ENCODE results near the gene SPEN.

Gene SPEN

DNA sequence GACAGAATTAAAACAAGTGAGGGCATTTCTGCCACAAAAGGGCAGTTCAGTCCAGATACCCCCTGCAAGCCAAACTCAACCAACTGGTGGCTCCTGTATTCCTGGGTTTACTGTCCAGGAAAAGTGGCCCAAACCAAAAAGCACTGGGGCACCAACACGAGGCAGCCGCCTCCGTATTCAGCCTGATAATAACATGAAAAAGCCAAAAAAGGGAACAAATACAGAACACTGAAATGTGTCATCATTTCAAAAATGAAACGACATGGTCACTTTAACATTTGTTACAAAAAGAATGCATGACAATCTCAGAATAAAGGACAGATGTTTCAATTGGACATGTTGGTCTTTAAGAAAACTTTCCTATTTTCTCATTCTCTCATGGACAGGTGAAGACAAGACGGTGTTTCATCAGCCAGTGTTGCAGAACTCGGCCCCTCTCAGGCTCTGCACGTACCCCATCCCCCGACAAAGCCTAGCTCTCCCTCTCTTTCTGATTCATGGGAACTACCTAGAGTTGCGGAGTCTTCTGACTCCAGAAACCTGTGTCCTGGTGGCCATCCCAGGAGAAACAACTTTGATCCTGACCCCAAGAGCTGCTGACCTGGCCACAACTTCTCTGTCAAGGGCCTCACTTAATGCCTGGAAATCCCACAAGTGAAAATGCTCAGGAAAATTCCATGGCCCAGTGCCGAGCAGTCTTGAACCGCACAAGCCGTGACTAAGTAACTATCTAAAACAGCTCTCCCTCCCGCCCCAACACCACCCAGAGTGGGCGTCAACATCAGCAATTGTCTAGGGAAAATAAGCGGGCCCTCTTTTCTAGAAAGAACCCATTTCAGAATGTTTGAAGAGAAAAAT, 101.3 kb downstream of the SPEN start:
- peak; percentile 79 to 85 (median 84) for DNase-seq

DNA sequence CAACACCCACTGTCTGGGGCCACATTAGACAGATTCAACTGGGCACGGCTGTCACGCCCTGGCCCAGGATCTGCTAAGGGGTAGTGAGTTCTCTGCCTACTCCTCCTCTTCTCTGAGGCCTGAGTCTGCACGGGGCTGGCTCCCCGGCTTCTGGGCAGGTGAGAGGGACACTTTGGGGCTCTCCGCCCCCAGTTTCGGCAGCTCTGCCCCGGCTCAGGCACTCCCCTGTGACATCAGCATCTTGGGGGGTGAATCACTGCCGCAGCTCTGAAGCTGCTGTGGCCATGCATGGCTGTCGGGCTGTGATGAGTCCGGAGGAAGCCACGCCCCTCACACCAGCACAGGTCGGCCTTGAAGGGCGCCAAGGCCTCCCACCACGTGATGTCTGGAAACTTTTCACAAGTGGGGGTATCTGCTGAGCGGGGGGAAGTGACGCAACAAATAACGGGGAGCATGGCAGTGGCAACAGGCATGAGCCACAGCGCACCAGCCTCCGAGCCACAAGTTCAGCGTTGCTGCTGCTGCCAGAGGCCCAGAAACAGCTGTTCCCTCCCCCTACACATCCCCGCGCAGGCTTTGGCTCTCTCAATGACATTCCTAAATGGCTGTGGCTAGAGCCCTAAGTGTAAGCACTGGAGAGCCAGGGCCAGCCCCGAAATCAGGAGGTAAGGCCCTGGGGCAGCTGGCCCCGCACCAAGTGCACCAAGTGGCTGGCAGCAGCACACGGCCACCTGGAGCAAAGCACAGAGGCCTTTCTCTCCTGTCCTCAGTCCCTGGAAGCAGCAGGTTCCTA, 102.1 kb downstream of the SPEN start:
- DNase-seq = peak; percentile 95 to 96 (median 96)

DNA sequence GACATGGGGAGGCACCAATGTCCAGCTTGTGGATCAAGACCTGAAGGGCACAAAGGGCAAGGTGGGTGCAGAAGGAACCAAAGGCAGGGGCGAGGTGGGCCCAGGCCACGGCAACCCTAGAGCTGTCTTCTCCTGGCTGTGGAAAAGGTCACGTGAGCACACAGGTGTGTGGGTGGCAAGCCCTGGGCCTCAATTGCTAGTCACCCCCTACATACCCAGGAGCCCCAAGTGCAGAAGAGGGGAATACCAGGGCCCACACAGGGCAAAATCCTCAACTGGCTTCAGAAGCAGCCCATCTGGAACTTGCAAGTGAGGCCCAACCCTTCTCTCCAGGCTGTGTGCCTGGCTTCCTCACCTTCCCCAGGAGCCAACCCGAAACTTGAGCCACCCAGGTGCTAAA, 102.8 kb downstream of the SPEN start:
- peak; percentile 25 to 57 (median 36) for DNase-seq

DNA sequence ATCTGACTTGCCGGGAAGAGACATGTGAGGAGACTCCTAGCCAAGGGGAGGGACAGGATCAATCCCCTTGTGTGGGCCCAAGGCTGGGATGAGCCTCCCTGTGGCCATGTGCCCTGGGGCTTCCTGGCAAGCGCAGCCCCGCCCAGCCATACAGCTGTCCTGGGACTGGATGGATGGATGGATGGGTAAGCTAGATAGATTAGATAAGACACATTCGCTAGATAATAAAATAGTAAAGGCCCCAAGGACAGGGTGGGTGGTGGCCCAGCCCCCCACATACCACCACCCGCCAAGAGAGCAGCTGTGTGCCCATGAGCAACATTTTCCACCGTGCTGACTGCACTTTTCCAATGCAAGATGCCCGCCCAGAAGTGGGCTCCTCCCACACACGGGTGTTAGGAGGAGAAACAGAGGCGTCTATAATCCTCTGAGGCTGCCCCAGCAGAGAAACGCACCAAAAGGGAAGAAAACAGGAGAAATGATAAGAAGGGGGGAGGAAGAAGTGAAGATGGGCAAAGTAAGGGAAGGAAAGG, 103.3 kb downstream of the SPEN start:
- peak; percentile 25 to 51 (median 47) for DNase-seq

DNA sequence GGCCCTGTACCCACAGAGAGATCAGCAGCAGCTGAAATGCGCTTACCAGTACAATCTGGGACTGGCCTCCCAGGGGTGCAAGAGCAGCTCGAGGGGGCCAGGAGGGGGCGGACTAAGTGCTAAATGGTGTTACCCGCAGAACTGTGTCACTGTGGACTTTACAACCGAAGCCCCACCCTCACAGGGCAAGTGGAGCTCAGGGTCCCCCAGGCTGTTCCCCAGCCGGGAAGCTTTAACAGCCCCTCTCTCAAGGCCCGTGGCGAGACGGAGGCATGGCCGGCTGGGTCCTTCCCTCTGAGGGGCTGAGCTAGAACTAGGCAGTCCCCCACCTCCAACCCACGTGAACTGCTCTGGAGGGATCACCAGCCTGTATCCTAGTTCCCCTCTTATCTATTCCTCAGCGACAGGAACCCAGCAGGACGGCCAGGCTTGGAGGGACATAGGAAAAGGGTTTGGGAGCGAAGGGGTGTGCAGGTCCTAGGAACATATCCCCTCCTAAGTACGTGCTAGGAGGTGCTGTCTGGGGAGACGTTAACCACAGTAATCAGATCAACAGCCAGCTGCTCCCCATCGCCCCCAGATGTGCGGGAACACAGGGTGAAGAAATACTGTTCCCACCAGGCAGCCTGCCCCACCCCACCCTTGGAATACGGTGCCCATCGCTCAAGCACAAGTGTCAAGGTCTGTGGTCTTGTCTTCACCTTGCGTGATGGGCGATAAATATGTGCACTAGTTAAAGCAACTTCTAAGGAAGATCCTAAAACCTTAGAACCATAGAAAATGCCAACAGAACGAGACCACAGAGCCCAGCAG, 104.0 kb downstream of the SPEN start:
- no peak for DNase-seq

DNA sequence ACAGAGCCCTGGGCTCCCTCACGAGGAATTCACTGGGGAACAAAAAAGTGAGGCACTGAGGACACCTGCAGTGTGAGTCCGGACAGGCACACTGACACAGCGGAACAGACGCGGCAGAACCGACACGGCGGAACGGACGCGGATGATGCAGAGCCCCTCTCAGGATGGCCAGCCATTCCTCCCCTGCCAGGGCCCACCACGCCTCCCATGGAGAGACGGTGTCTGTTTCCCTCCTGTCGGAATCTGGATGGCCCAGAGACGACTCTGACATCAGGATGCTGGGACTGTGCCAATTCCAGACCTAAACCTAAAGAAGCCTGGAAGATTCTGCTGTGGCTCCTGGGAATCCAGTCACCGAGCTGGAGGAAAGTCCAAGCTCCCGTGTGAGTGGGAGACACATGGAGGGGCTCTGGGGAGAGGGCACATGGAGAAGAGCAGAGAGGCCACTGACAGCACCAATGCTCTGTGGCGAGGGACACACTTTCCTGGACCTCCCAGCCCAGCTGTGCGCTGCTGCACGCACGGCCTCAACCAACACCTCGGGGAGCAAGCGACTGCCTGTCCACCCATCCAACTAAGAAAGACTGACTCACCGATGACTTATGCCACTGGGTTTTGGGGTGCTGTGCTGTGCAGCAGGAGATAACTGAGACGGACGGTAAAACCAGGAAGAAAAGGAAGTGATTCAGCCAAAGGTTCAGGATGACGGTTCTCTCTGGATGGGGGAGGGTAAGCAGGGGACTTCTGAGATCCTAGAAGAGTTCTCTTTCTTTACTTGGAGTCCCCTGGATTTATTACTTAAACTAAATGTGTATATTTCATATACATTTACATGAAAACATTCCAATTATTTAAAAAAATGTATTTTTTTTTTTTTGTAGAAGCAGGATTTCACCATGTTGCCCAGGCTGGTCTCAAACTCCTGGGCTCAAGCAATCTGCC, 105.1 kb downstream of the SPEN start:
- DNase-seq = peak; percentile 90 to 95 (median 94)

DNA sequence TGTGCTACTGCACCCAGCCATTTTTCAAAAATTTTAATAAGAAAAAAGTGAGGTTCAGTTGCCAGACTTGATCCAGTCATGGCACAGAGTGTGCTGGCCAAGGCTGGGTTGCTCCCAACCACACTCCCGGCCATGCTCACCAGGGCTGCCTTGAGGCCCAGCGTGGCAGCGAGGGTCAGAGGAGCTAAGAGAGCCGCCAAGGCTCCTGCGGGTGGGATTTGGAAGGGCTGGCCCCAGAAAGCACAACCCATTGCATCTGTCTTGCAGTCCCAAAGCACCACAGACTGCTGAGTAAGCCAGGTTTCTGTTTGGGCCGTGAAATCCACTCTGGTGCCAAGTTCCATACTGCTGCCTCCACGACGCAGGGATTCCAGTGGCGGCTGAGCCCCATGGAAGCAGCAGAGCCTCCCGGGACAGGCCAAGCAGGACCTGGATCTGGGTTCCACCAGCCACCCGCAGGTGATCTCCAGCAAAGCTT, 105.8 kb downstream of the SPEN start:
- DNase-seq = no peak

DNA sequence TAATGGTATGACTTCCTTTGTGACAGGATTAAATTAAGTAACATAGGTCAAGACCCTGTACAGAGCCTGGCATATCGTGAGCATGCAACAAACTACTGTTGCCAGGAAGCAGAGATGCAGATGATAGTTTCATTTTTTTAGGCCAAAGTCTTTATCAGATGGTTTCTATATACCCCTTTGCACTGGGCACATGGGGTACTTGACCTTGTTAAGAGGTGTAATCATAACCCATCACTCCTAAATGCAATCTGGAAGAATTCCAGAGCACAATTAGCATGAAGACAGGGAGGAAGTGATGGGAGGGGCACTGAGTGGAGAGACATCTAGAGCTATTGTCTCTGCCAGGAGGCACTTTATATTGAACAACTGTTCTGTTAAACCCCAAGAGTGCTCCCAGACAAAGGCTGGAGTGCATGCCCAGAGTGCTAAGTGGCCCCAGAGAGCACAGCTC, 106.3 kb downstream of the SPEN start:
- DNase-seq = no peak

DNA sequence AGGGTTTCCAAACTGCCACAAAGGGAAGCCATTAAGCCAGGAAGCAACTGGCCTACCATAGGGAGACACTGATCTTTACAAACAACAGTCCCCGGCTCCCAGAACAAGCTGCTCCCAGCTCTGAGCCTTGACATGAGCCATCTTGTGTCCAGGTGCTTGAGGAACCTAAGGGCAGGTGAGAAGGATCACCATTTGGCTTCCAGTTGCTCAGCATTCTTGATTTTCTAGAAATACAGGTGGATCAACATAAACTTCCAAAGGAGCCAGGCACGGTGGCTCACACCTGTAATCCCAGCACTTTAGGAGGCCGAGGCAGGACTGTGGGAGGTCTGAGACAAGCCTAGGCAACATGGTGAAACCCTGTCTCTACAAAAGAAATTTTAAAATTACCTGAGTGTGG, 106.8 kb downstream of the SPEN start:
- DNase-seq = no peak

DNA sequence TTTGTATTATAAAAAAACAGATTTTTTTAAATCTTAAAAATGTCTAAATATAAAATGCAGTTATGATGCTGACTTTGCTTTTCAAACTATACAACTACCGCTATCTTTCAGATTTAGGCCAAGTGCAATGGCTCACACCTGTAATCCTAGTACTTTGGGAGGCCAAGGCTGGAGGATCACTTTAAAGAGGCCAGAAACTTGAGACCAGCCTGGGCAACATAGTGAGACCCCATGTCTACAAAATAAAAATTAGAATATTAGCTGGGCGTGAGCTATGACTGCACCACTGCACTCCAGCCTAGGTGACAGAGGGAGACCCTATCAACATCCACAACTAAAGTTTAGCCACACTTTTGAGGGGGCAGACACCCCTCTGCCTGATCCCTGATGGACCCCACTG, 108.0 kb downstream of the SPEN start:
- DNase-seq = no peak

DNA sequence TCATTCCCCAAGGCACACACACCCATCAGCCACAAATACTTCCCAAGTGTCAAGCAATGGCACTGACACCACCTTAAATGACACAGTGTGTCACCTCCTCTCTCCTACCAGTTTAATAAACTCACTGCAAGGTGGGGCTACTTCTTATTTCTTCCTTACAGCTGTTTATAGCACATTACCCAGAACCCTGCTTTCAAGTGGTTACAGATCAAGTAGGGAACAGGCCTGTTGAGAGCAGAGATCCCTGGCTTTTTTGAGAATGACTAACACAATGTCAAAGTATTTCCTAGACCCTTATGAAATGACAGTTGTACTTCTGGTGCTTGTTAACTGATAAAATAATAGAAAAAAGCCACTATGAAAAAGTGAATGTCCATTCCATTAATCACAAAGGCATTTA, 108.6 kb downstream of the SPEN start:
- no peak for DNase-seq

DNA sequence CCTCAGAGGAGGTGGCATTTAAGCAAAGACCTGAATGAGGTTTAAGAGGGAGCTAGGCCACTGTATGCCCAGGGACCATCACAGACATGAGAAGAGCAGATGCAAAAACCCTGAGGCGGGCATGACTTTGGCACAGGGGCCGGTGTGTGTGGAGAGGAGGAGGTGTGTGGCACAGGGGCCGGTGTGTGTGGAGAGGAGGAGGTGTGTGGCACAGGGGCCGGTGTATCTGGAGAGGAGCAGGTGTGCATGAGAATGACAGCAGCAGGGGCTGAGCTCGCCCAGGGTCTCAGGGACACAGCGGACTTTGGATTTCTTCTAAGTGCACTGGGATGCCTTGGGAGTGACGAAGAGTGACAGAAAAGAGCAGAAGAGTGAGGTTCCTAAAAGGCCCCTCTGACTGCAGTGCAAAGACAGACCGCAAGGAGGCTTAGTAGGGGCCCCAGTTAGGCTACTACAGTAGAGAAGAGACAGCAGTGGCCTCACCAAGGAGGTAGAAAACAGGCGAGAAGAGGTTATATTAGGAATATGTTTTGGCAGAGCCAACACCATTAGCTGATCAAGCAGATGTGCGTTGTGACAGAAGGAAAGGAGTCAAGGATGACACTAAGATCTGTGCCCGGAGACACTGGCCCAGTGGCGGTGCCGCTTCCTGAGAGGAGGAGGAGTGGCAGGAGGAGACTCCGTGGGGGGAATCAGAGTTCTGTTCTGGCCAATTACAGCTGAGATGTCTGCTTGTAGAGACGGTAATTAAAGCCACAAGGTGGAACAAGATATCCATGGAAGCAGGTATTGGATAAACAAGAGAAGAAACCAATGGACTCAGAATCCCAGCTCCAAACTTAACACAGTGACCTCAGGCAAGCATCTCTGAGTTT, 110.0 kb downstream of the SPEN start:
- DNase-seq = no peak

DNA sequence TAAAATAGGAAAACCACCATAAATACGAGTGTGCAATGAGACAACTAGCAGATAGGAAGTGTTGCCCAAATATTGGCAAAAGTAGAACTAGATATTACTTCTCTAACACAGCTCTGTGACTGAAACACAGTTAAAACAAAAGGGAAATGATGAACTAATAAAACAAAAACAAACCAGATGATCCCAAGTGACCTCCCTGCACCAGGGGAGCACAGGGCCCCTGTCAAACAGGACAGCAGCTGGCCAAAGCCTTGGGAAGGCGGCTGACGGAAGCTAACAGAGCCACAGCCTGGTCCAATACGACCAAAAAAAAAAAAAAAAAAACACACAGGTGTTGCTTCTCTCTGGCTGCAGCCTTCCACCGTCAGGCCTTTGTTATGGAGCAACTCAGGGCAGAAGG, 110.6 kb downstream of the SPEN start:
- peak in 1 of 3 donors; percentile 18 for DNase-seq

DNA sequence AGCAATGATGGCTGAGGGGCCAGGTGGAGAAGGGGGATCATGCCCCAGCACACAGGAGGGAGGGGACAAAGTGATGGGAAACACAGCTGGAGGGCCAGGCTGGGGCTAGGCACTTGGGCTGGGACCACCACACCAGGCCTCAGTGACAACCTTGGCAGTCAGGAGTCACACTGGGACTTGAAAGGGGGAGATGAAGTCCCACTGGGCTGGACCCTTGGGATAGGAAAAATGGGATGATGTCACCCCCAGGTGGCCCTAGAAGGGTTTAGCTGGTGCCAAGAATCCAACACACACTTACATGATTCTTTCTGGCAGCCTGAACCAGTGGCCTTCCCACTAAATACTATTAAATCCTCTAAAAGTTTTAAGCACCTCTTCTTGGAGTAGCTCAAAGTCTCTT, 111.3 kb downstream of the SPEN start:
- DNase-seq = no peak

DNA sequence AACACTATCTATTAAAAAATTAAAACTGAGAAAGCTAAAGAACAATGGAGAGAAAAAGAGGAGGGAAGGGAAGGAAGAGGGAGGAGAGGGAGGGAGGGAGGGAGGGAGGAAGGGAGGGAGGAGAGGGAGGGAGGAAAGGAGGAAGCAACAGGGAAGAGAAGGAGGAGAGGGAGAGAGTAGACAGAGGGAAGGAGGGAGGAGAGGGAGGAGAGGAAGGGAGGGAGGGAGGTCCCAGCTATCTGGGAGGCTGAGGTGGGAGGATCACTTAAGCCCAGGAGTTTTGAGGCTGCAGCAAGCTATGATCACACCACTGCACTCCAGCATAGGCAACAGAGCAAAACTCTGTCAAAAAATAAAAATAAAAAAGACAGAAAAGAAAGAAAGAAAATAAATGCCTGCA, 111.9 kb downstream of the SPEN start:
- no peak for DNase-seq

DNA sequence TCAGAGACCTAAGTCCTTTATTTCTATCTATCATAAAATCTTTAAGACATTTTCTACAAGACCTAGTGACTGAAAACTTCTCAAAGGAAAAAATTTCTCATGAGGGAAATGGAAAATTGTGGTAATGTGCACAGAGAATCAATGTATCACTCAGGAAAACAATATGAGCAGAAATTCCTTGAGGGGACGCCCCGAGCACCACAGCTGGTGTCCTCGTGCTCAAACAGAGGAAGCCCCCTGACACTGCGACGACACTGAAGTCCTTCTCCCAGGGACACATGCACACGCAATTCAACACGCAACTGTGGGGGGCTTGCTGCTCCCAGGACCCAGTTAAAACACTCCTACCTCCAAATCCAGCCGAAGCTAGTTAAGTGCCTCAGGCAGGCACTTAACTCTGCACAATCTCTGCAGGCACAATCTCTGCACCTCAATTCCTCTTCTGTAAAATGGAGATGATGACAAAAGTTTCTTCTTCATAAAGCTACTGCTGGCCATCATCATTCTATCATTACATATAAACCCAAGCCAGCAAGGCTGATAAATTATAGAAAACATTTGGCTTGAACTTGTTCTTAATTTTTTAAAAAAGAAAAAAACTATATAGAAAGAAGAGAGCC, 112.4 kb downstream of the SPEN start:
- DNase-seq = no peak

DNA sequence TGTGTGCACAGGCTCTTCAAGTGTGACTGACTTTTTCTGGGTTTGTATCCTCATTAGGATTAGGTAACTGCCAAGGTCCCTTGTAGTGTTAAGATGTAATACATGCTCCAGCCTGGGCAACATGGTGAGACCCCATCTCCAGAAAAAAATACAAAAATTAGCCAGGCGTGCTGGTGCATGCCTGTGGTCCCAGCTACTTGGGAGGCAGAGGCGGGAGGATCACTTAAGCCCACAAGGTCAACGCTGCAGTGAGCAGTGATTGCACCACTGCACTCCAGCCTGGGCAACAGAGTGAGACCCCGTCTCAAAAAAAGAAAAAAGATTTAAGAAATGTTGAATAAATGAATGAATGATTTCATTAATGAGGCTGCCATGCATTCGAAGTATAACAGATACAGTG, 113.3 kb downstream of the SPEN start:
- DNase-seq = no peak

DNA sequence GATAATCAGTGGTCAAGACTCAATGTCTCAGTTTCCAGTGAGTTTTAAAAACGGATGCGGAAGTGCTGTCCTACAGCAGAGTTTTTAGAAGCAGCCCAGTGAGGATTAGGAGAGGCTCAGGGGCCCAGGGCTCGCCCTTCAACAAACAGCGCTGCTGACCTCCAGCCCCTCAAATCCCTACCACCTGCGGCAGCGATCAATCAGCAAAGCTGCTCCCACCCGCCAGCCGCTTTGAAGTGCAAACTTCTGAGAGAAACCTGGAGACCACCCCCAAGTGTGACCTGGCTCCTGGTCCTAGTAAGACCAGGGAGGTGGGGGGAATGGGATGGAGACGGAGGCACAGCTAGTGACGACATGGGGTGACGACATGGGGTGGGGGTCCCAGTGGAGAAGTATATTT, 114.0 kb downstream of the SPEN start:
- no peak for DNase-seq

DNA sequence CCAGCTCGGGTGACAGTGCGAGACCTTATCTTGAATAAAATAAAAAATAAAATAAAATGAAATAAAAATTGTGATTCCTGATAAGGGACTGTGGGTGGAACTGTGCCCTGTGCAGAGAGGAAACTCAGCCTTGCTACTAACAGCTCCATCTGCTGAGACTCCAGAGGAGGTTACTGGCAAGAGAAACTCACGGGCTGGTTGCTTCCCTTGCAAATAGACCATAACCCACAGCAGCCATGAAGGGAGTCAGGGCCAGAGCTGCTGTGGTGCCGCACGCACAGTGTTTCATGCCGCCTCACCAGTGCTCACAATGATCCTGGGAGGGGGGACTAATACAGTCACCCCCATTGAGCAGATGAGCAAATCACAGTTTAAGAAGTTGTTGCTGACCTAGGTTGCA, 114.7 kb downstream of the SPEN start:
- DNase-seq = no peak

Measured in suppressor macrophage treated with lipopolysaccharide for 1 hour (primary cell).